ENCODE results near the gene DUS1L. TPM values are rescaled to one million over a fixed set of nuclear protein-coding genes. Genes with fewer than 3 reads are reported as not detected.

DUS1L gene
- total RNA-seq, 4 donors from 2014 or later = 98.6 to 306 (median 132) TPM

- no peaks in the 10 kb centered on the region for H3K36me3 ChIP-seq
- WGBS, 2 donors (ENCODE audit: low coverage in 1 of 2) = 85 to 90% methylated on average over 8 to 16 of the region's 16 CpGs
- TF ChIP-seq POLR2AphosphoS5 (IDR thresholded peaks at IDR 0.05) (no peak), POLR2A (IDR thresholded peaks at IDR 0.05) (no peak)
- no peaks in the 10 kb centered on the region for H3K27me3 ChIP-seq
- in situ Hi-C loops (cut with MboI; ENCODE audit: low pct_ligation_motif_present in 1 of 4, low pct_unique_long_range_greater_than_20kb in 1 of 4, low sequenced_read_pairs in 3 of 4) = no loop called here
- no peak for DNase-seq
- no peak overlapping the region for H3K4me3 ChIP-seq
- no peaks in the 10 kb centered on the region for H3K9me3 ChIP-seq
- intact Hi-C loops (cut with DNase I; ENCODE audit: low total_unique reads) = no loop called here
- H3K4me1 ChIP-seq = no peaks in the 10 kb centered on the region
- peak overlapping the region; percentile 60 to 81 (median 66) for H3K27ac ChIP-seq
These were observed 51.8 kb downstream of the DUS1L start for GRCh38 chr17:82013772-82014321.

GRCh38 chr17:82013341-82013740, 52.3 kb downstream of the DUS1L start:
- H3K27ac ChIP-seq = peak overlapping the region; percentile 60 to 81 (median 66)

DNA sequence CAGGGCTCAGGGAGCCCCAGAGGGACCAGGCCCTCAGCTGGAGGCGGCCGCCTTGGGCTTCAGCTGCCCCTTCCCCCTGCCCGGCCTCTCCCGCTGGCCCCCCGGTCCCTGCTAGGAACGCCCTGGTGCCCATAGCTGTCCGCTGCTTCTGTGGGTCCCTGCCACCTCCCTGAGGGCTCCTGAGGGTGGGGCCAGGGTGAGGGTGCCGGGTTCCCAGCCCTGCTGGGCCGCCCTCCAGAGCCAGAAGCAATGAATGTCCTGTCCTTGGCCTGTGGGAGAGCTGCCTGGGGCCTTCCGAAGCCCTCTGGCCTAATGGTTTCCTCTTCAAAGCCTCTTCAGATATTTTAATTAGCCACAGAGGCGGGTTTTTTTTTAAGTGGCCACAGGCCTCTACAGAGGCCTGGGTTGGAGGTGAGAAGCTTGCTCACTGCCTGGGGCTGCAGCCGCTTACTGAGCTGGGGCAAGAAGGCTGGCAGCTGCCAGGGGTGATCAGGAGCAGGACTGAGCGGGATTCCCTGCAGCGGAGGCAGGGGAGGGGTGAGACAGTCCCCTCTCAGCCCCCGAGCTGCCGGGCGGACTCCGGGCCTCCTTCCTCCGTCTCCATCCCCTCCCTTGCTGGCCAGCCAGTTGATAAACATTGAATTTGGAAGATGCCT, 52.8 kb downstream of the DUS1L start:
- in situ Hi-C loops (cut with MboI; ENCODE audit: low pct_ligation_motif_present in 1 of 4, low pct_unique_long_range_greater_than_20kb in 1 of 4, low sequenced_read_pairs in 3 of 4) = no loop called here
- no peak for TF ChIP-seq POLR2AphosphoS5 (IDR thresholded peaks at IDR 0.05)
- no peak overlapping the region for H3K4me3 ChIP-seq
- H3K36me3 ChIP-seq = no peaks in the 10 kb centered on the region
- 80 to 84% methylated on average over 2 to 10 of the region's 19 CpGs for WGBS, 2 donors (ENCODE audit: low coverage in 1 of 2)
- no peaks in the 10 kb centered on the region for H3K9me3 ChIP-seq
- H3K4me1 ChIP-seq = no peaks in the 10 kb centered on the region
- no peak for DNase-seq
- peak overlapping the region; percentile 60 to 81 (median 66) for H3K27ac ChIP-seq
- intact Hi-C loops (cut with DNase I; ENCODE audit: low total_unique reads) = no loop called here
- H3K27me3 ChIP-seq = no peaks in the 10 kb centered on the region

More at GRCh38 chr17:82013341-82013740, 52.3 kb downstream of the DUS1L start:
- H3K36me3 ChIP-seq = no peaks in the 10 kb centered on the region
- H3K9me3 ChIP-seq = no peaks in the 10 kb centered on the region
- H3K27me3 ChIP-seq = no peaks in the 10 kb centered on the region
- no peak overlapping the region for H3K4me3 ChIP-seq
- no peak for DNase-seq
- 75% methylated on average over 22 of the region's 22 CpGs; no CpG with 5 or more reads in 1 of the 2 donors for WGBS, 2 donors (ENCODE audit: low coverage in 1 of 2)
- no peaks in the 10 kb centered on the region for H3K4me1 ChIP-seq
- TF ChIP-seq EP300 (IDR thresholded peaks at IDR 0.05; ENCODE audit: low read depth) (no peak), POLR2AphosphoS5 (IDR thresholded peaks at IDR 0.05) (no peak), CTCF (IDR thresholded peaks at IDR 0.05) (no peak), POLR2A (IDR thresholded peaks at IDR 0.05) (no peak)
- in situ Hi-C loops (cut with MboI; ENCODE audit: low pct_ligation_motif_present in 1 of 4, low pct_unique_long_range_greater_than_20kb in 1 of 4, low sequenced_read_pairs in 3 of 4) (no loop called here), intact Hi-C loops (cut with DNase I; ENCODE audit: low total_unique reads) (no loop called here)

GRCh38 chr17:82012261-82012639, 53.4 kb downstream of the DUS1L start:
- 76% methylated on average over 14 of the region's 20 CpGs; no CpG with 5 or more reads in 1 of the 2 donors for WGBS, 2 donors (ENCODE audit: low coverage in 1 of 2)
- intact Hi-C loops (cut with DNase I; ENCODE audit: low total_unique reads) = no loop called here
- in situ Hi-C loops (cut with MboI; ENCODE audit: low pct_ligation_motif_present in 1 of 4, low pct_unique_long_range_greater_than_20kb in 1 of 4, low sequenced_read_pairs in 3 of 4) = no loop called here
- TF ChIP-seq POLR2AphosphoS5 (IDR thresholded peaks at IDR 0.05) (no peak), EP300 (IDR thresholded peaks at IDR 0.05; ENCODE audit: low read depth) (no peak), POLR2A (IDR thresholded peaks at IDR 0.05) (no peak), CTCF (IDR thresholded peaks at IDR 0.05) (no peak)
- H3K4me1 ChIP-seq = no peaks in the 10 kb centered on the region
- peak overlapping the region; percentile 60 to 81 (median 66) for H3K27ac ChIP-seq
- no peaks in the 10 kb centered on the region for H3K27me3 ChIP-seq
- H3K4me3 ChIP-seq = no peak overlapping the region
- DNase-seq = no peak
- no peaks in the 10 kb centered on the region for H3K36me3 ChIP-seq
- H3K9me3 ChIP-seq = no peaks in the 10 kb centered on the region

DNA sequence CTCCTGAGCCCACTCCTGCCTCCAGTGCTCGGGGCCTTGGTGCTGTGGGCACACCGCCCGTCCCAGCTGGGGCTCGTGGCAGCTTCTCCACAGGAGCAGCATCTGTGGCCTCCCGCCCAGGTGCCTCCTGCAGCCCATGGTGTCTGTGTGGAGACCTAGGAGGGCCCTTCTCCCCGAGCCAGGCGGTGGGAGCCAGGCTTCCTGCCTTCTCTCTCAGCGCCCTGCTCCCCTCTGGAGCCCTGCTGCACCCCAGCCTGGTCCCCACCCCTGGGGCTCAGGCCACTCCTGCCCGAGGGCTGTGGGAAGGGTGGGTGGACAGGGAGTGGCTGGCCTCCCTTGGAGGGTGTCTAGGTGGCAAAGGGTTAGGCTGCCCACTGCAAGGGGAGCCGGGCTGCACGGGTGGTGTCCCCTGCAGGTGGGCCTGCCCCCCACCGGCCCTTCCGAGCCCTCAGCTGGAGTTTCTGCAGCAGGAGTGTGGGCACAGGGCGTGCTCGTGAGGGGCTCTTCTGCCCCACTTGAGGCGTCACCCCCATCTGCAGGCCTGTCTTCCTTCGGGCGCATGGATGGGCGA, 53.9 kb downstream of the DUS1L start:
- 93% methylated on average over 16 of the region's 19 CpGs; no CpG with 5 or more reads in 1 of the 2 donors for WGBS, 2 donors (ENCODE audit: low coverage in 1 of 2)
- no peaks in the 10 kb centered on the region for H3K4me1 ChIP-seq
- TF ChIP-seq POLR2AphosphoS5 (IDR thresholded peaks at IDR 0.05) = no peak
- no peak for TF ChIP-seq CTCF (IDR thresholded peaks at IDR 0.05)
- no peak for TF ChIP-seq POLR2A (IDR thresholded peaks at IDR 0.05)
- no peak for TF ChIP-seq EP300 (IDR thresholded peaks at IDR 0.05; ENCODE audit: low read depth)
- intact Hi-C loops (cut with DNase I; ENCODE audit: low total_unique reads) = no loop called here
- no peaks in the 10 kb centered on the region for H3K27me3 ChIP-seq
- no peak for DNase-seq
- H3K9me3 ChIP-seq = no peaks in the 10 kb centered on the region
- peak overlapping the region in 1 of 4 donors; percentile 81 for H3K27ac ChIP-seq
- in situ Hi-C loops (cut with MboI; ENCODE audit: low pct_ligation_motif_present in 1 of 4, low pct_unique_long_range_greater_than_20kb in 1 of 4, low sequenced_read_pairs in 3 of 4) = no loop called here
- no peak overlapping the region for H3K4me3 ChIP-seq
- no peaks in the 10 kb centered on the region for H3K36me3 ChIP-seq
